Astrocyte of the spinal cord (primary cell): ENCODE data around the gene POLR1A.

ENCODE experiments used
- DNase-seq: peaks from one replicate; pipeline ENCODE4 v3.0.0; 2011; ENCODE audit warnings: low read depth, low spot score
- H3K4me3 ChIP-seq: 2 replicates; pipeline ENCODE4 v1.5.1; 2011; ENCODE audit warnings: low read depth, mild to moderate bottlenecking, low read length, moderate library complexity
- in situ Hi-C: cut with HindIII; loops from 2 replicates; pipeline ENCODE4 v1.10.0; 2017; ENCODE audit warnings: low sequenced_read_pairs
- TF ChIP-seq, protein P1 (sequence below): IDR thresholded peaks from 2 replicates; pipeline ENCODE4 v1.5.1; 2012; ENCODE audit warnings: low read depth, mild to moderate bottlenecking, low read length, inconsistent platforms

POLR1A gene

GRCh38 chr2:86066915-86067314 lies 38.8 kb downstream of the POLR1A start:
- in situ Hi-C loops, result no loop called here
- no peak overlapping the region for H3K4me3 ChIP-seq
- no peak for DNase-seq
- TF ChIP-seq, protein P1, sequence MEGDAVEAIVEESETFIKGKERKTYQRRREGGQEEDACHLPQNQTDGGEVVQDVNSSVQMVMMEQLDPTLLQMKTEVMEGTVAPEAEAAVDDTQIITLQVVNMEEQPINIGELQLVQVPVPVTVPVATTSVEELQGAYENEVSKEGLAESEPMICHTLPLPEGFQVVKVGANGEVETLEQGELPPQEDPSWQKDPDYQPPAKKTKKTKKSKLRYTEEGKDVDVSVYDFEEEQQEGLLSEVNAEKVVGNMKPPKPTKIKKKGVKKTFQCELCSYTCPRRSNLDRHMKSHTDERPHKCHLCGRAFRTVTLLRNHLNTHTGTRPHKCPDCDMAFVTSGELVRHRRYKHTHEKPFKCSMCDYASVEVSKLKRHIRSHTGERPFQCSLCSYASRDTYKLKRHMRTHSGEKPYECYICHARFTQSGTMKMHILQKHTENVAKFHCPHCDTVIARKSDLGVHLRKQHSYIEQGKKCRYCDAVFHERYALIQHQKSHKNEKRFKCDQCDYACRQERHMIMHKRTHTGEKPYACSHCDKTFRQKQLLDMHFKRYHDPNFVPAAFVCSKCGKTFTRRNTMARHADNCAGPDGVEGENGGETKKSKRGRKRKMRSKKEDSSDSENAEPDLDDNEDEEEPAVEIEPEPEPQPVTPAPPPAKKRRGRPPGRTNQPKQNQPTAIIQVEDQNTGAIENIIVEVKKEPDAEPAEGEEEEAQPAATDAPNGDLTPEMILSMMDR, result no peak

GRCh38 chr2:86066007-86066578 lies 39.6 kb downstream of the POLR1A start:
- TF ChIP-seq, protein P1, result no peak
- H3K4me3 ChIP-seq, result no peak overlapping the region
- no peak for DNase-seq
- in situ Hi-C loops, result no loop called here

DNA sequence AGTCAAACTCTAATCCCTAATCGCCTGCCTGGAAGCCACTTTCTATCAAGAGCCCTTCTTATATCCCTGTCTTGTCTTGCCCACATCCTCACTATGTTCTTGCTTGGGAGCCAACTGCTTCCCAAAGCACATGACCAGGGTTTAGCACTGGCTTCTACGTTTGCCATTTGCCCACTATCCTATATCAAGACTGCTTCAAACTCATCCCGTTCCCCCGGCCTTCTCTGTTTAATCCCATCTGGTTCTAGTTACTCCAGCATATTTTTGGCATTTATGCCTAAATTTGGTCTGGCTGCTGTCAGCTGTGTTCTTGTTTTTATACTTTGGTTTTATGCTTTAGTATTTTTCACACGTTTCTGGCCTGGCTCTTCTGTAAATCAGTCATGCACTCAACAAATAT lies 40.2 kb downstream of the POLR1A start:
- TF ChIP-seq, protein P1, result no peak
- in situ Hi-C loops, result no loop called here
- no peak overlapping the region for H3K4me3 ChIP-seq
- no peak for DNase-seq

DNA sequence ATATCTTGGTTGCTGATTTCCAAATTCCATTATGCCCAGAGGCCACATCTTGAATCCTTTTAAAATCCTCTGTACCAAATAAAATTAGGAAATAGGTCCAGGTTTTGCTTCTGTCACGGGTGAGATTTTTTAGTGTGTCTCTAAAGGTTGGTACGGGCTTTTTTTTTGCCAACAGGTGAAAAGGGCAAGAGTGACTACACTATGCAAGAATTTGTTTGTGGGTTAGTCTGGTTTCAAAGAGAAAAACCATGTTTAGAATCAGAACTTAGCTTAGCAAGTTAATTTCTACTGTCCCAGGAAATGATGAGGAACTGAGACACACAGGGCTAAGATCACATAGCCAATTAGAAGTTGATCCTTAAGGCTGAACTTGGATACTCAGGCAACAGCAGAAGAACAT lies 41.7 kb downstream of the POLR1A start:
- H3K4me3 ChIP-seq, result no peak overlapping the region
- in situ Hi-C loops, result no loop called here
- TF ChIP-seq, protein P1, result no peak
- peak; percentile 66 for DNase-seq

DNA sequence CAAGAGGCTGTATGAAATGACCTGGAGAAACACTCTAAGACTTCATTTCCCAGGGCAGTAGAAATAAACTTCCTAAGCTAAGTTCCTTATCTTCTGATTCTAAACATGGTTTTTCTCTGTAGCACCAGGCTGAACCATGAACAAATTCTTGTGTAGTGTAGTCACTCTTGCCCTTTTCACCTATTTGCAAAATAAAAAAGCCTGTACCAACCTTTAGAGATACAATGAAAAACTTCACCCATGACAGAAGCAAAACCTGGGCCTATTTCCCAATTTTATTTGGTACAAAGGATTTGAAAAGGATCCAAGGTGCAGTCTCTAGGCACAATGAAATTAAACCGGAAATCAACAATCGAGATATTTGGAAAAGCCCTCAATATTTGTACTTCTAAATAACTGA lies 43.6 kb downstream of the POLR1A start:
- TF ChIP-seq, protein P1, result no peak
- DNase-seq, result peak; percentile 63
- in situ Hi-C loops, result no loop called here
- no peak overlapping the region for H3K4me3 ChIP-seq

DNA sequence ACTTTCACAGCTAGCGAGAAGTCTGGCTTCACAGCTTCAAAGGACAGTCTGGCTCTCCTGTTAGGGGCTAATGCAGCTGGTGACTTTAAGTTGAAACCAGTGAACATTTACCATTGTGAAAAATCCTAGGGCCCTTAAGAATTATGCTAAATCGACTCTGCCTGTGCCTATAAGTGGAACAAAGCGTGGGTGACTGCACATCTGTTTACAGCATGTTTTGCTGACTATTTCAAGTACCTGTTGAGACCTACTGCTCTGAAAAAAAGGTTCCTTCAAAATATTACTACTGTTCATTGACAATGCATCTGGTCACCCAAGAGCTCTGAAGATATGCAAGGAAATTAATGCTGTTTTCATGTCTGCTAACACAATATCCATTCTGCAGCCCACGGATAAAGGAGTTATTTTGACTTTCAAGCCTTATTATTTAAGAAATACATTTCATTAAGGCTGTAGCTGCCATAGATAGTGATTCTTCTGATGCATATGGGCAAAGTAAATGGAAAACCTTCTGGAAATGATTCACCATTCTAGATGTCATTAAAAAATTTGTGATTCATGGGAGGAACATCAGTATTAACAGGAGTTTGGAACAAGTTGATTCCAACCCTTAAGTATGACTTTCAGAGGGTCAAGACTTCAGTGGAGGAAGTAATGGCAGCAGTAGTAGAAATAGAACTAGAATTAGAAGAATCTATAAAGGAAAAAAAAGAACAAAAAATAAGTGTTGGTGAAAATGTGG lies 48.9 kb downstream of the POLR1A start:
- no peak for DNase-seq
- TF ChIP-seq, protein P1, result no peak
- no peak overlapping the region for H3K4me3 ChIP-seq
- in situ Hi-C loops, result no loop called here
